Tibial nerve (tissue), 4 donors: ENCODE results near the gene ENAM.

Source experiments
- CTCF ChIP-seq, 5 experiments: fragments of 200-600 bp in 3 of 5; fragments of 450-650 bp in 2 of 5; sonication (generic) in 3 of 5; IDR thresholded peaks; one replicate each; pipeline ENCODE4 v1.5.1; 2016 to 2019; ENCODE audit warnings: antibody characterized with exemption in 5 of 5, mild to moderate bottlenecking in 3 of 5, moderate library complexity in 2 of 5
- EP300 ChIP-seq, 2 donors: sonication (generic); formaldehyde crosslinking; IDR thresholded peaks; one replicate each; pipeline ENCODE4 v1.6.1; 2017; ENCODE audit warnings: antibody characterized with exemption in 2 of 2, mild to moderate bottlenecking in 1 of 2
- POLR2A ChIP-seq, 2 donors: fragments of 450-650 bp; IDR thresholded peaks; one replicate each; pipeline ENCODE4 v1.6.1; 2017; ENCODE audit warnings: antibody characterized with exemption in 2 of 2, mild to moderate bottlenecking in 2 of 2, moderate library complexity in 2 of 2

DNA sequence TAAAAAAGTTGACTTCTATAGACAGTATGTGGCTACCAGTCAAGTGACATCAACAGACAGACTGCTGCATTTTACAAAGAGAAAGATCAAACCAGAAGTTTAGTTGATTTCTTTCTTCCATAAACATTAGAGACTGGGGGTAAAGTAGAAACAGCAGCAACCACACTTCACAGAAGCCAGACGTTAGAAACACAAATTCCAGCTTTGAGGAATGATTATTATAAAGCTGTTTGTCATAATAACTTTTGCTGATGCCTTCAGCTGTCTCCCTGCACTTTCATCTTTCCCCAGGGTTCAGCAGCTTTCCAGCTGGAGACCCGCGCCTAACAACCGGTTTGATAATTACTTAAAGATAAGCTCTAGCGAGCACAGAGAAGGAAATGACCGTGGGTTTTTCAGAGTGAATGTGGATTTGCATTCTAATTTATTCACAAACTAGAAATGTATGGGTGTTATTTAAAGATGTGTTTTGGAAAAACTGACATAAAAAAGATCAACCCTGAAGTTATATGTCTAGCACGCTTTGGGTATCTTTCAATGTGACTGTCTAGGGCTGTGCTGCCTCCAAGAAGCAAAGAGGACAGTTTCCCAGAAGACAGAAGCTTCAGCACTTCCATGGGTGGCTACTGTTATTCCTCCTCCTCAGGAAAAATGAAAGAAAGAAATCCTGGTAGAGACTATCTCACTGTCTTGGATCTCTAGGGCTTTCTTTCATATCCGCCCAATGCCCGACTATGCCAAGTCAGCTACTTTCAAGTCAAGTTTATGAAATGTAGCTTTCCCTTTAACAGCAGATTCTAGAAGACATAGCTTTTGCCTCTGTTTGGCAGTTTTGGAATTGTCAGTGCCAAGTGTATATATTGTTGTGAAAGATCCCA is 15.0 kb upstream of the ENAM start:
- TF ChIP-seq EP300 (IDR thresholded peaks at IDR 0.05) (no peak), CTCF (IDR thresholded peaks at IDR 0.05) (no peak), POLR2A (IDR thresholded peaks at IDR 0.05) (no peak)
